ENCODE measurements around the gene NR5A2. TPM values are rescaled to one million over a fixed set of nuclear protein-coding genes. Genes with fewer than 3 reads are reported as not detected.

Gene NR5A2
- total and polyA plus RNA-seq, 10 donors: 0.02 to 0.63 (median 0.10) TPM; not detected in 3

DNA sequence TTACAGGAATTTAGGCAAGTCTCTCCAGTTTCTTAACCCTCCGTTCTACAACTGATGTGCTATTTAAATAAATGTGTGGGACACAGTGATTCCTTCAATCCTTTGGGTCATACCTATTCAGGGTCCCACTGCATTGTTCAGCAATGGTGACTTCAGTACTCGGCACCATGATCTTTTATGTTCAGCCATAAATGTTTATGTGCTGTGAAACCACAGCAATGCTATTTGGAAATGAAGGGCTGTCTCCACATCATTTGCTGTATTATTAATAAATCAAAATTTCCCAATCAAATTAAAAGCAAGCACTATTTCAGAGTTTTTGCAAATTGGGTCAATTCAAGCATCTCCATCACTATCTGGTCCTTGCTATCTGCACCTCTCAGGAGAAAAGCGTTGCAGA is 84.8 kb downstream of the NR5A2 start:
- Histone ChIP-seq H3K4me1 (no peaks in the 10 kb centered on the region), H3K9me3 (no peaks in the 10 kb centered on the region), H3K27ac (no peak overlapping the region), H3K27me3 (replicated peaks in 1 of 7) (no peaks in the 10 kb centered on the region), H3K36me3 (no peaks in the 10 kb centered on the region), H3K4me3 (no peak overlapping the region)
- intact Hi-C loops (cut with DNase I; ENCODE audit: low total_unique reads): no loop called here
- DNase-seq: no peak
- TF ChIP-seq, protein P1, sequence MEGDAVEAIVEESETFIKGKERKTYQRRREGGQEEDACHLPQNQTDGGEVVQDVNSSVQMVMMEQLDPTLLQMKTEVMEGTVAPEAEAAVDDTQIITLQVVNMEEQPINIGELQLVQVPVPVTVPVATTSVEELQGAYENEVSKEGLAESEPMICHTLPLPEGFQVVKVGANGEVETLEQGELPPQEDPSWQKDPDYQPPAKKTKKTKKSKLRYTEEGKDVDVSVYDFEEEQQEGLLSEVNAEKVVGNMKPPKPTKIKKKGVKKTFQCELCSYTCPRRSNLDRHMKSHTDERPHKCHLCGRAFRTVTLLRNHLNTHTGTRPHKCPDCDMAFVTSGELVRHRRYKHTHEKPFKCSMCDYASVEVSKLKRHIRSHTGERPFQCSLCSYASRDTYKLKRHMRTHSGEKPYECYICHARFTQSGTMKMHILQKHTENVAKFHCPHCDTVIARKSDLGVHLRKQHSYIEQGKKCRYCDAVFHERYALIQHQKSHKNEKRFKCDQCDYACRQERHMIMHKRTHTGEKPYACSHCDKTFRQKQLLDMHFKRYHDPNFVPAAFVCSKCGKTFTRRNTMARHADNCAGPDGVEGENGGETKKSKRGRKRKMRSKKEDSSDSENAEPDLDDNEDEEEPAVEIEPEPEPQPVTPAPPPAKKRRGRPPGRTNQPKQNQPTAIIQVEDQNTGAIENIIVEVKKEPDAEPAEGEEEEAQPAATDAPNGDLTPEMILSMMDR (IDR thresholded peaks at IDR 0.05 in 8 of 11, conservative IDR thresholded peaks at IDR 0.05 in 3 of 11): no peak
- no peak for TF ChIP-seq POLR2A (IDR thresholded peaks at IDR 0.05)
- no peak for TF ChIP-seq POLR2AphosphoS5 (IDR thresholded peaks at IDR 0.05)
- 88 to 95% (median 91%) methylated on average over 3 of the region's 3 CpGs for WGBS, 5 donors

DNA sequence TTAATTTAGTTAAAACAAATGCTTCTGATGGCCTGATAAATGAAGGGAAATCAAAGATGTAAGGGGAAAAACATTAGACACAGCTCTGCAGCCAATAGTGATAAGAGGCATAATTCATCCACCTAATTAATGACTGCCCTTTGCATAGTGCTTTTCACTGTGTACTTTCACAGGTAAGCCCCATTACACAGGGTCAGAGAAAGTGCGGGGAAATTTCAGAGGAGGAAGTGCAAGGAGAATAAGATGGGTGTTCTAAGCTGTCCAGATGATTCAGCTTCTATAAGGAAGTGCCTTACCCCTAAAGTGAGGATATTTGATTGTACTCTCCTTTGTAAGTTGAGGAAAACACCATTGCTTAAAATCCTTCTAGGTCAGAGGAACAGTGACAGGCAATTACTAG is 88.0 kb downstream of the NR5A2 start:
- H3K27me3 ChIP-seq (replicated peaks in 1 of 7): no peaks in the 10 kb centered on the region
- intact Hi-C loops (cut with DNase I; ENCODE audit: low total_unique reads): no loop called here
- H3K9me3 ChIP-seq: no peaks in the 10 kb centered on the region
- no peaks in the 10 kb centered on the region for H3K36me3 ChIP-seq
- 66 to 84% (median 73%) methylated on average over 1 of the region's 1 CpG for WGBS, 5 donors
- DNase-seq: no peak
- TF ChIP-seq POLR2A (IDR thresholded peaks at IDR 0.05) (no peak), POLR2AphosphoS5 (IDR thresholded peaks at IDR 0.05) (no peak)
- TF ChIP-seq, protein P1 (IDR thresholded peaks at IDR 0.05 in 8 of 11, conservative IDR thresholded peaks at IDR 0.05 in 3 of 11): no peak
- no peak overlapping the region for H3K4me3 ChIP-seq
- no peaks in the 10 kb centered on the region for H3K4me1 ChIP-seq
- no peak overlapping the region for H3K27ac ChIP-seq

DNA sequence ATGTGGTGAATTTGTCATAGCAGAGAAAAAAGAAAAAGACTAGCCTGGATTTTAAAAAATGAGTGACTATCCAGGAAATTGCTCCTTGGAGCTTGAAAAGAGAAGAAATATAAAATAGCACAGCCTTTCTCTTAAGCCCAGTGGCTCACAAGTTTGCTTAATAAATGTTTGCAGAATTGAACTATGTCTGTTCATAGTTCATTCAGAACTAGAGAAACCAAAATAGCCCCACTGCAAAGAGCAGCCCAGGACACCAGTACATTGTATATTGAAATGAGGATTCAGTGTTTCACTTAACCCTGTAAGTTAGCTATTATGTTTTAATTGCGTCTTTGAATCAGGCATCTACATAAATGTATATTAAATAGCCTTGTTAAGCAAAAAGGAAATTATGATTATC is 88.8 kb downstream of the NR5A2 start:
- Histone ChIP-seq H3K4me3 (no peak overlapping the region), H3K27me3 (replicated peaks in 1 of 7) (no peaks in the 10 kb centered on the region), H3K27ac (no peak overlapping the region), H3K36me3 (no peaks in the 10 kb centered on the region), H3K4me1 (no peaks in the 10 kb centered on the region), H3K9me3 (no peaks in the 10 kb centered on the region)
- DNase-seq: no peak
- TF ChIP-seq, protein P1 (IDR thresholded peaks at IDR 0.05 in 8 of 11, conservative IDR thresholded peaks at IDR 0.05 in 3 of 11): no peak
- TF ChIP-seq POLR2AphosphoS5 (IDR thresholded peaks at IDR 0.05): no peak
- TF ChIP-seq POLR2A (IDR thresholded peaks at IDR 0.05): no peak
- intact Hi-C loops (cut with DNase I; ENCODE audit: low total_unique reads): no loop called here
- WGBS, 5 donors: 92 to 98% (median 96%) methylated on average over 1 of the region's 1 CpG

DNA sequence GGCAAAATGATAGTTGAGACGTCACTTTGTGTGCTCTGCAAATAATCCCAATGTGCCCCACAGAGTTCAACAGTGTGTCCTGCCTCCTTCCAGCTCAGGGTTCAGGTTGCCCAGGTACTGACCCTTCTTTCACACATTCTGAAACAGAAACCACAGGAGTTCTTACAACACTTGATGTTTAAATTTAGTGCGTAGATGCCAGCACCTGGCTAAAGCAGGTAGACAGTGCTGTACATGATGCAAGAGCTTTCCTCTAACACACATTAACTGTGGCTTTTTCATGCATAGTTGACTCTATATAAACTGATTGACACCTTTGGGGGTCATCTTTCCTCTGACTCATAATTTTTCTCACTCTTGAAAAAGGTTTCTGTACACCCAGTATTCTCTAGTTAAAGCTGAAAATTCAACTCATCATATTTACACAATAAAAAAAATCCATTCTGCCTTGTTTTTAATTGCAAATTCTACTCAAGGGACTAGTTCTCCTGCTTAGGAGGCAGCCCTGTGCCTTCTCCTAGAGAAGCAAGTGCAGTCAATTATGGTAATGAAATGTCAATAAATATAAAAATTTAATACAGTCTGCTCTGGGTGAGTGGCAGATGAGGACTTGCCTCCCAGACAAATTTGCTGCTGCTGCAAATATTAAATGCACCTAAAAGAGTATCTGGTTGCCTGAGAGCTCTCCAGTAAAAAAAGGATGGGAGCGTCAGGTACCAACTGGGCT is 91.4 kb downstream of the NR5A2 start:
- Histone ChIP-seq H3K36me3 (no peaks in the 10 kb centered on the region), H3K4me1 (no peaks in the 10 kb centered on the region), H3K4me3 (no peak overlapping the region), H3K27me3 (replicated peaks in 1 of 7) (no peaks in the 10 kb centered on the region), H3K9me3 (no peaks in the 10 kb centered on the region), H3K27ac (no peak overlapping the region)
- no peak for TF ChIP-seq POLR2AphosphoS5 (IDR thresholded peaks at IDR 0.05)
- TF ChIP-seq POLR2A (IDR thresholded peaks at IDR 0.05): no peak
- TF ChIP-seq, protein P1 (IDR thresholded peaks at IDR 0.05 in 8 of 11, conservative IDR thresholded peaks at IDR 0.05 in 3 of 11): no peak
- DNase-seq: no peak
- intact Hi-C loops (cut with DNase I; ENCODE audit: low total_unique reads): no loop called here
- 88 to 93% (median 91%) methylated on average over 3 of the region's 3 CpGs for WGBS, 5 donors
